ENCODE data around the gene CELA1. TPM values are rescaled to one million over a fixed set of nuclear protein-coding genes. Genes with fewer than 3 reads are reported as not detected.

Gene CELA1
- polyA plus RNA-seq, 1 donor from 2014 or later, result 0.58 TPM

DNA sequence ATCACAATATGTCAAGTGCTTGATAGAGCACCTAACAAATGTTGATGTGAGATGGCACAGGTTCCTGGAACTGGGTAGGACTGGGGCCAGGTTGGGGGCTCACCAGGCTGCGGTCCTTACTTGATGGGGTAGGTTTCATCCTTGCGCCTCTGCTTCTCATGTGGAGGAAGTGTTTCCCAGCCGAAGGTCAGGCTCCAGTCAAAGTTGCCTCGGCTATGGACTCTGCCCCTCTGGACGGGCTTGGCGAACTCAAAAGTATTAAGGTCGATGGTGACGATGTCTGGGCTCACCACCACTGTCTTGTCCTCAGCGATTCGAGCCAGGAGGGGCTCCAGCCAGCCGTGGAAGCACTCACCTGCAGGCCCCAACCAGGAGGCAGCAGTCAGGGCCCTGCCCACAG is 17.5 kb upstream of the CELA1 start:
- H3K4me1 Mint-ChIP-seq, result peaks cover 5 to 12% (median 12%) of the 10 kb centered on the region in 3 donors
- H3K4me3 Mint-ChIP-seq, result no peak overlapping the region
- peaks cover 3% of the 10 kb centered on the region for H3K36me3 Mint-ChIP-seq
- no peaks in the 10 kb centered on the region for H3K9me3 Mint-ChIP-seq
- H3K27ac Mint-ChIP-seq, result no peak overlapping the region
- peaks cover 13% of the 10 kb centered on the region for H3K27me3 Mint-ChIP-seq

DNA sequence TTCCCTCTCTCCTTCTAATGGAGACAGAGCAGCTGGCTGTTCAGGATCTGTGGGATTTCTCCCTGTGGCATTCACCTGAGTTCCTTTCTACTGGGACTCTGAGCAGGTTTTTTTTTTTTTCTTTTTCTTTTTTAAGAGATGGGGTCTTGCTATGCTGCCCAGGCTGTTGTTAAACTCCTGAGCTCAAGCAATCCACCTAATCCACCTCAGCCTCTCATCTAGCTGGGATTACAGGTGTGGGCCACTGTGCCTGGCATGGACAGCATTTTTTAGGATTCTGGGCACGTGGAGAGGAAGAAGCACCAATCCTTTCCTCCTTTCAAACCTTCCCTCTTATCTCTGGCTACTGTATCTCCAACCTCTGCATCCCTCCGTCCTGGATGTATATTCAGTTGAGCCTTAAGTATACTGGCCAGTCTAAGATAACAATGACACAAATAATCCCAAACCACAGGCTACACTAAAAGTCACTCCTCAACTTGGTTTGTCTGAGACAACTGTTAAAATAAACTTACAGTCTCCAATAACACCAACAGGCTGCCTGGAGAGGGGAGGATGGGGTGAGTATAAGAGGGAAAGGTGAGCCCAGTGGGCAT is 16.4 kb upstream of the CELA1 start:
- Mint-ChIP-seq H3K9me3 (no peaks in the 10 kb centered on the region), H3K4me1 (peaks cover 7 to 9% (median 8%) of the 10 kb centered on the region in 3 donors)

DNA sequence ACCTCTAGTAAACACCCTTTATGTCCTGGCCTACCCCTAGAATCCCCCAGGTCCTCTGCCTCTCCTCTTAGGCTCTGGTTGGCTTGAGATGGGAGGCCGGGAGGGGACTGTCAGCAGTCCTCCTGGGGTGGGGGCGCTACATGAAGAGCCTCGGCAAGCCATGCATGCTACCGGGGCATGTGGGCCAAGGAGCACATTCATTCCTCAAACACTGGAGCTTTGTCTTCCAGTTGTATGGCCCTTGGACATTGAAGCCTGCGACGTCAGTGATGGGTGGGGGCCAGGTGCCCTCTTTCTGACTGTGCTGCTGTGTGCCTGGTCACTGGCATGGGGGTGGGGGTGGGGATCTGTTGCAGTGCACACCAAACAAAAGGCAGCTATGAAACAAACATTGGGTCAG is 15.8 kb upstream of the CELA1 start:
- Mint-ChIP-seq H3K27ac (no peak overlapping the region), H3K9me3 (no peaks in the 10 kb centered on the region)

More for the DNA sequence above, 16.4 kb upstream of the CELA1 start:
- peaks cover 10% of the 10 kb centered on the region for H3K27me3 Mint-ChIP-seq
- H3K4me3 Mint-ChIP-seq, result no peak overlapping the region
- H3K36me3 Mint-ChIP-seq, result peaks cover 3% of the 10 kb centered on the region
- H3K27ac Mint-ChIP-seq, result no peak overlapping the region

DNA sequence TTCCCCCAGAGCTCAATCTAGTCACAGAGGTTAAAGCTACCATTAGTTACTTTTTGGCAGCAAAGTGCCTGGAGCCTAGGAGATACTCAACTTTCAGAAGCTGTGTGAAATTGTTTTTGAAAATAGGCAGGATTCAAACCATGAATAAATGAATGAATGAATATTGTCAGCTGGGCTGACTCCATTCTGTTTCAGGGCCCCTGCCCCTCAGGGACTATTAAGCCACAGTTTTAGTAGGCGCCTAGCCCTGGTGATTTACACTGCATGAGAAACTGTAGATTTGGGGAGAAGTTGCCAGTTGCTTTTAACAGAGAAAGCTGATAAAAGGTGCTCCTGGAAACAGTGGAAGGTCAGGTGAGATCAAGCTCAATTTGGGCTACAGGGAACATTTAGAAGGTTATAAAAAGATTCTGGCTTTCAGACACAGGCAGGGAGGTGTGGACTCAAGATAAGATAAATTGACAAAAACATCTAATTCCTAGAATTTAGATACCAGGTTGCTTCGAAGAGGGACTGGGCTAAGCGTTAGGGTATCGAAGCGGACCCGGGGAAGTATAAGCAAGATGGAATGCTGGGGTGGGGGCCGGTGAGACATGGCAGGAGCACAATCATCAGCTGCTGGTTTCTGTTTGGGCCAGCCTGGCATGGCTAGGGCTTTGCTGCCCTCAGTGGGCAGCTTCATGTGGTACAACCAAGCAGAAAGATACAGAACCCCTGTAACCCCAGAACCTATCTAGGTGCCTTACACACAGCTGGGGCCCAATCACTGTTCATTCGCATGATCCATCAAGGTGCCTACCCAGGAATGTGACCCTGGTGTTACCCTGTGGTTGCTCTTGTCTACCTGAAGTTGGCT is 14.9 kb upstream of the CELA1 start:
- Mint-ChIP-seq H3K27ac (peak overlapping the region in 1 of 3 donors; percentile 4), H3K27me3 (peaks cover 9% of the 10 kb centered on the region), H3K9me3 (no peaks in the 10 kb centered on the region), H3K4me1 (peaks cover 10 to 18% (median 12%) of the 10 kb centered on the region in 3 donors), H3K36me3 (peaks cover 3% of the 10 kb centered on the region), H3K4me3 (no peak overlapping the region)

More for the DNA sequence above, 15.8 kb upstream of the CELA1 start:
- no peak overlapping the region for H3K4me3 Mint-ChIP-seq
- H3K36me3 Mint-ChIP-seq, result peaks cover 3% of the 10 kb centered on the region
- peaks cover 6 to 13% (median 7%) of the 10 kb centered on the region in 3 donors for H3K4me1 Mint-ChIP-seq
- peaks cover 12% of the 10 kb centered on the region for H3K27me3 Mint-ChIP-seq

DNA sequence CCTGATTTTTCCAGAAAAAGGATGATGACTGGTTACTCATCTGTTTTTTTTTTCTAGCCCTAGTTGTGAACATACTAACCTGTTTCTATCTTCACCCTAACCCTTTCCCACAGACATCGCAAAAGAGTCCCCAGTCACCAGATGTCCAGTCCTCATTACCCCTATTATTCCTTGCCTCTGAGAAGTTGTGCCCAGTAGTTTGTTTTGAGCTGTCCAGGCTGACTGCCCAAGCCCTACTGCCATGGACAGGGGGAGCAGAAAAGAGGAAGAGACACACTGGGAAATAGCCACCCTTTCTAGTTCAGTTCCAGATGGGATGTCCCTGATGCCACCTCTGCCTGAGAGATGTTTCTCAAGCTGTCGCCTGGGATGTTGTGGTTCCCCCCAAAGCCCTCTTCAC is 13.8 kb upstream of the CELA1 start:
- no peaks in the 10 kb centered on the region for H3K9me3 Mint-ChIP-seq
- H3K36me3 Mint-ChIP-seq, result peaks cover 3% of the 10 kb centered on the region
- no peak overlapping the region for H3K4me3 Mint-ChIP-seq
- H3K4me1 Mint-ChIP-seq, result peaks cover 10 to 18% (median 12%) of the 10 kb centered on the region in 3 donors
- peaks cover 9% of the 10 kb centered on the region for H3K27me3 Mint-ChIP-seq
- H3K27ac Mint-ChIP-seq, result no peak overlapping the region

DNA sequence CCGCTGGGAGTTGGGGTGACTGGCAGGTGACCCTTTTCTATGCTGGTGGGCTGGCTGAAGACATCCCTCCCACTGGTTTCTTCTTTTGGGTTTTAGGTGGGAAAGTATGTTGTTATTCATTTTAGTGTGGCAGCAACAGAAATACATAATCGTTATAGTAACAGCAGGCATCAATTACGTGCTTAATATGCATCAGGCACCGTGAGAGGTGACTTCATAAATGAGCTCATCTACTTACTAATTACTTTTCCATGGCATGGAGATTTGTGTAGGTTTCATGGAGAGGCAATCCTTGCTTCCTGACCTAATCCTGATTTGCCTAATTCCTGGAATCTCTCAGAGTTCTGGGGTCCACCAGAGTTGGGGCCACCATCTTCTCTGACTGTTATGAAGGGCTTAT is 13.4 kb upstream of the CELA1 start:
- Mint-ChIP-seq H3K4me3 (no peak overlapping the region), H3K4me1 (peaks cover 10 to 18% (median 12%) of the 10 kb centered on the region in 3 donors), H3K27me3 (peaks cover 5% of the 10 kb centered on the region), H3K9me3 (no peaks in the 10 kb centered on the region), H3K36me3 (peaks cover 6% of the 10 kb centered on the region), H3K27ac (no peak overlapping the region)

DNA sequence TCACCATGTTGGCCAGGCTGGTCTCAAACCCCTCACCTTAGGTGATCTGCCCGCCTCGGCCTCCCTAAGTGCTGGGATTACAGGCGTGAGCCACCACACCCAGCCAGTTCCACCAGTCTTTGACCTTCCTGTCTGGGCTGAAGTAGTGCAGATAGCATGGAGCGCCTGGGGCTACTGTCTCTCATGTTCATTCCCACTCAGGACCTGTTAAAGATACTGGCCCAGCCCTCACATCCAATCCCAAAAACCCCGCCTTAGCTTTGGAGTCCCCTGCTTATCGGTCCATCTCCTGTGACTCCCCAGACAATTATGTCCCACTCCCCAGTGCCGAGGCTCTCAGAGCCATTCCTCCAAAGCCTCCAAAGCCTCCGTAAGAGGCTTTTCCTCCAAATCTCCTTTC is 12.0 kb upstream of the CELA1 start:
- Mint-ChIP-seq H3K27ac (peak overlapping the region in 2 of 3 donors; percentile 49 to 59), H3K27me3 (peaks cover 5% of the 10 kb centered on the region), H3K9me3 (no peaks in the 10 kb centered on the region), H3K4me3 (no peak overlapping the region), H3K4me1 (peaks cover 10 to 18% (median 12%) of the 10 kb centered on the region in 3 donors), H3K36me3 (peaks cover 6% of the 10 kb centered on the region)

DNA sequence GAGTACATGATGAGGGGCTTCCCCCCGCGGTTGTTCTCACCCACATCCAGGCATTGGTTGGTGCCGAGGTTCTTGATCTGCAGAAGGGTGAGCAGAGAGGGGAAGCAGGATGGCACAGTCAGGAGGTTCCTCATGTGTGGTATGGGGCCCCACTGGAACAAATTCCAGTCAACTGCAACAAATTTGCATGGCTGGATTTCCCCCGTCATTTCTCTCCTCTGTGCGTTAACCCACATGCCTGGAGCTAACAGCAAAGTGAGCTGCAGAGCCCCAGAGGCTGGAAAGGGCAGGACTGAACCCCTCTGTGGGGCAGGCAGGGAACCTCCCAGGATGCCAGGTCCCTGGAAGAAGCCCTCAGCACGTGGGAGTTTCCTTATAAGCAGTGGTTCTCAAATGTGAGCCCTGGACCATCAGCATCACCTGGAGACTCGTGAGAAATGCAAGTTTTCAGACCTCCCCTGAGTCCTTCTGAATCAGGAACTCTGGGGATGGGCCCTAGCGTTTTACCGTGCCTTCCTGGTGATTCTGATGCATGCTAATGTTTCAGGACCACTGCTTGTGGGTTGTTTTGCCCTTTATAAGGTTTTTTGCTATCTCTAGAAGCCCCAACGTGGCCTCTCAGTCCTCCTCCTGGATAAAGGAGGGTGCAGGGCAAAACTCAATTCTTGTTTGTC is 11.0 kb upstream of the CELA1 start:
- peaks cover 10 to 18% (median 12%) of the 10 kb centered on the region in 3 donors for H3K4me1 Mint-ChIP-seq
- H3K27ac Mint-ChIP-seq, result peak overlapping the region; percentile 8 to 87 (median 59)
- peaks cover 6% of the 10 kb centered on the region for H3K36me3 Mint-ChIP-seq
- H3K4me3 Mint-ChIP-seq, result peak overlapping the region in 3 of 4 donors; percentile 16 to 89 (median 78)
- no peaks in the 10 kb centered on the region for H3K9me3 Mint-ChIP-seq
- peaks cover 5% of the 10 kb centered on the region for H3K27me3 Mint-ChIP-seq

DNA sequence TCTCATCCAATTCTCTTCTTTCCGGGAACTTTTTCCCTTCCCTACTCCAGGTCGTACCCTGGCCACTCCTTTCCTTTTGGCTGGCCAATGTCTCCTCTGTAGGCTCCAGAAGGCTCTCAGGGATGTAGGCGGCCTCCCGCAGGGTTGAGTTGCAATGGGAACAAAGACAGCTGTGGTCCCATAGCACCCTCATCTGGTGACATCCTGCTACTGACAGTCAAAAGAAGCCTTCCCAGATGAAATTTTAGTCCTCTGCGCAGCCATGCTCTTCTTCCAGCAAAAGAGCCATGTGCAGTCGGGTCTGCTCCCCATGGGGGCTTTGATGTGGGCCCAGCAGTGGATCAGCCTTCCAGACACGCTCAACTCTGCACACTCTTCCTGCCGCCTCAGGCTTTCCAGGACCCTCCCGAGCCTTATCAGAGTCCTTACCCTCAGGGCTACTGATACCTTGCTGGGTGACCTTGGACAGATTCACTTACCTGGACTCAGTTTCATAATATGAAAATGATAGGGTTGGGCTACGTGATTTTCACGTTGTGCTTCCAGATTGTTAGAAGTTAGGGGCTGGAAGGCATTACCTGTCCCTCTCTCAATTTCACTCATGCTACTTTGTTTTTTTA is 5.5 kb upstream of the CELA1 start:
- H3K4me3 Mint-ChIP-seq, result no peak overlapping the region
- peaks cover 3% of the 10 kb centered on the region for H3K36me3 Mint-ChIP-seq
- H3K4me1 Mint-ChIP-seq, result peaks cover under 1 to 2% (median 2%) of the 10 kb centered on the region in 3 donors
- H3K27me3 Mint-ChIP-seq, result no peaks in the 10 kb centered on the region
- H3K9me3 Mint-ChIP-seq, result no peaks in the 10 kb centered on the region
- no peak overlapping the region for H3K27ac Mint-ChIP-seq

DNA sequence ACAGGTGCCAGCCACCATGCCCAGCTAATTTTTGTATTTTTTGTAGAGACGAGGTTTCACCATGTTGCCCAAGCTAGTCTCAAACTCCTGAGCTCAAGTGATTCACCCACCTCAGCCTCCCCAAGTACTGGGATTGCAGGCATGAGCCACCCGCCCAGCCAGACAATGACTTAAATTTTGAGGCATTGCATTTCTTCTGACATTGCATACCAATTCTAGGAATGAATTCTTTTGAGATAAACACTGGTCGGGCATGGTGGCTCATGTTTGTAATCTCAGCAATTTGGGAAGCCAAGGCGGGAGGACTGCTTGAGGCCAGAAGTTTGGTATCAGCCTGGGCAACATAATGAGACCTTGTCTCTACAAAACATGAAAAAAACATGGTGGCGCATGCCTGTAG is 2.5 kb upstream of the CELA1 start:
- no peak overlapping the region for H3K27ac Mint-ChIP-seq
- no peak overlapping the region for H3K4me3 Mint-ChIP-seq
- H3K36me3 Mint-ChIP-seq, result no peaks in the 10 kb centered on the region
- no peaks in the 10 kb centered on the region for H3K27me3 Mint-ChIP-seq
- H3K9me3 Mint-ChIP-seq, result no peaks in the 10 kb centered on the region
- peaks cover 1 to 4% (median 3%) of the 10 kb centered on the region in 3 donors for H3K4me1 Mint-ChIP-seq

DNA sequence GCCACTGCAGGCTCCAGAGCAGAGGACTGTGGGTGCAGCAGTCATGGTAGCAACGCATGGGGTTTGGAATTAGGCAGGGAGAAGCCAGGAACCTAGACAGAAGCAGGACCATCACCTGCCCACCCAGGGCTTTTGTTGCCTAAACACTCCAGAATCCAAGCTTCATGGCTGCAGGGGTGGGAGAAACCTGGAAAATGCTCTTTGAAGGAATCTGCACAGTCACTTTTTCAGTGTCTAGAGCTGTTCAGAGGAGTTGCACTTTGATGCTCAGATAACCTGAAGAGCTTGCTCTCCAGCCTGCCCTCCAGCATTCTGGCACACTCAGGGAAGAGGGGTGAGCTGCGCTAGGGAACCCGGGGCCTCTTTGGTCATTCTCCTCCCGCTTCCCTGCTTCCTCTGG is 1.6 kb upstream of the CELA1 start:
- Mint-ChIP-seq H3K4me1 (peaks cover 8 to 11% (median 8%) of the 10 kb centered on the region in 3 donors), H3K27me3 (no peaks in the 10 kb centered on the region), H3K4me3 (no peak overlapping the region), H3K9me3 (no peaks in the 10 kb centered on the region), H3K36me3 (no peaks in the 10 kb centered on the region), H3K27ac (peak overlapping the region in 1 of 3 donors; percentile 47)

DNA sequence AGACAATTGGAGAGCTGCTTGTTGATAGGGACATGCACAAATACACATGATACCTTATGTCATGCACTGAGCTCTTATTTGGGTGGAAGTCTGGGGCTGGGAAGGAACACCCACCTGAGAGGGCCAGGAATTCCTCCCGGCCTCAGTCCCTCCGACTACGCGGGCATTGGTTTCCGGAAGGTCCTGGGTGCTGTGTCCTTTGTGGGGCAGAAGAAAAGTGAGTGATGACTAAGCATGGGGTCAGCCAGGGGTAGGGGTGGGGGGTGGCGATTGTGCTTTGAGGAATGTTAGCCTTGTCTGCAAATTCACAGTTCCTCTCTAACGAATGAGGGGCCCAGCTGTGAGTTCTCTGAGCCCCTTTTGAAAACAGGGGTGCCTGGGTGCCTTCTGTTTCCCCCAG is 798 bp downstream of the CELA1 start:
- no peaks in the 10 kb centered on the region for H3K27me3 Mint-ChIP-seq
- H3K36me3 Mint-ChIP-seq, result no peaks in the 10 kb centered on the region
- no peak overlapping the region for H3K27ac Mint-ChIP-seq
- H3K4me1 Mint-ChIP-seq, result peaks cover 19 to 21% (median 20%) of the 10 kb centered on the region in 3 donors
- H3K4me3 Mint-ChIP-seq, result peak overlapping the region in 1 of 4 donors; percentile 33
- H3K9me3 Mint-ChIP-seq, result no peaks in the 10 kb centered on the region

DNA sequence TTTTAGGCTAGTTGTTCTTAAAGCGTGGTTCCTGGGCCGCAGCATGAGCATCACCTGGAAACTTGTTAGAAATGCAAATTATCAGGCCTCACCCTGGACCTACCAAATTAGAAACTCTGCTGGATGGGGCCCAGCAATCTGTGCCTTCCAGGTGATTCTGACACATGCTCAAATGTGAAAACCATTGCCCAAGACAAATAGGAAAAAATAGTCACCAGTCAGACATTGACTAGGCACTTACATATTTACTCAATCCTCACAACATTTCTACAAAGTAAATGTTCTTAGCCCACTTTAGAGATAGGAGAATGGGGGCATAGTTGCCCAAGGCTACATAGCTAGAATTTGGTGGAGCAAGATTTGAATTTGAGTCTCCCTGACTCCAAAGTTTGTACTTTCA is 3.3 kb downstream of the CELA1 start:
- Mint-ChIP-seq H3K36me3 (no peaks in the 10 kb centered on the region), H3K27ac (peak overlapping the region in 1 of 3 donors; percentile 11), H3K4me1 (peaks cover 19 to 21% (median 20%) of the 10 kb centered on the region in 3 donors), H3K27me3 (no peaks in the 10 kb centered on the region), H3K4me3 (no peak overlapping the region), H3K9me3 (no peaks in the 10 kb centered on the region)

DNA sequence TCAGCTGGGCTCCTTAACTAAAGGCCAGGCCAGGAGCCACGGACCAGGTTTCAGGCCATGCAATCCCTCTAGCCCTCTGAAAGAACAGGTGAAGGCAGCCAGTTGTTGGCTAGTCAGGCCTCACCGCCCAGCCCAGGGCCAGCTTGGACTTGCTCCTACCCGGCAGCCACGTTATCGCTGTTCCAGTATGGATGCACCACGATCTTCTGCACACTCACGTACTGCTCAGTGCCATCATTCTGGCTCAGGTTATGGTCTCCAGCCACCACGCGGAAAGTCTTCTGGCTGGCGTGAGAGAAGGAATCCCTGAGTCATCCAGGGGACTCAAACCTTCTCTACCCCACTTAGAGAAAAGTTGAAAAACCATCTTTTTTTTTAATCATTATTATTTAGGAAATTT is 4.1 kb downstream of the CELA1 start:
- H3K9me3 Mint-ChIP-seq, result no peaks in the 10 kb centered on the region
- no peaks in the 10 kb centered on the region for H3K36me3 Mint-ChIP-seq
- no peaks in the 10 kb centered on the region for H3K27me3 Mint-ChIP-seq
- peaks cover 19 to 21% (median 20%) of the 10 kb centered on the region in 3 donors for H3K4me1 Mint-ChIP-seq
- no peak overlapping the region for H3K27ac Mint-ChIP-seq
- no peak overlapping the region for H3K4me3 Mint-ChIP-seq

All from IgD-negative memory B cell (primary cell).